ENCODE data around the gene ERLEC1. TPM values are rescaled to one million over a fixed set of nuclear protein-coding genes. Genes with fewer than 3 reads are reported as not detected.
"Not testable (repeated sequence)": the region's sequence is repeated elsewhere in the genome, so short reads cannot be mapped to it uniquely, and the experiment has no call there.

ERLEC1 gene
- total RNA-seq, 6 experiments from 2014 or later = 18.0 to 40.0 (median 22.1) TPM

DNA sequence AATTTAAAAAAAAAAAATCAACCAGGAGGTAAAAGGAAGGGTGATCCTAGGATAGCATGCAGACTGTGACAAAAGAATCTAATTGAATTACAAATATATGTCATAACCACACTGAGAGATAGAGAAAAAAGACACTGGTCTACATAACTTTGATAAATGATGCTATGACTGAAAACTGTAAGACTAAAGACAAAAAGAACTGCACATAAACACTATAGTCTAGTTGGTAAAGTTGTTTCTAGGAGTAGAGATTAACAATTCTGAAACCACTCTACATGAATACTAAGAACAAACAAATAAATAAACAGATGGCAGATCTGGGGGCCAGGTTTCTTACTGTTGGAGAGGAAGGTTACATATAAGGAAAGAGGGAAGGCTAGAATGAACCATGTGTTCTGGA is 33.8 kb upstream of the ERLEC1 start:
- H3K4me3 ChIP-seq = no peak overlapping the region
- no peaks in the 10 kb centered on the region for H3K36me3 ChIP-seq
- H3K4me1 ChIP-seq = no peaks in the 10 kb centered on the region
- intact Hi-C loops (cut with DNase I) = no loop called here
- no peak for DNase-seq
- no peaks in the 10 kb centered on the region for H3K27me3 ChIP-seq
- no peaks in the 10 kb centered on the region for H3K9me3 ChIP-seq
- ATAC-seq = no peak
- H3K27ac ChIP-seq = no peak overlapping the region
- no peak for TF ChIP-seq POLR2A (IDR thresholded peaks at IDR 0.05)
- TF ChIP-seq, protein P1, sequence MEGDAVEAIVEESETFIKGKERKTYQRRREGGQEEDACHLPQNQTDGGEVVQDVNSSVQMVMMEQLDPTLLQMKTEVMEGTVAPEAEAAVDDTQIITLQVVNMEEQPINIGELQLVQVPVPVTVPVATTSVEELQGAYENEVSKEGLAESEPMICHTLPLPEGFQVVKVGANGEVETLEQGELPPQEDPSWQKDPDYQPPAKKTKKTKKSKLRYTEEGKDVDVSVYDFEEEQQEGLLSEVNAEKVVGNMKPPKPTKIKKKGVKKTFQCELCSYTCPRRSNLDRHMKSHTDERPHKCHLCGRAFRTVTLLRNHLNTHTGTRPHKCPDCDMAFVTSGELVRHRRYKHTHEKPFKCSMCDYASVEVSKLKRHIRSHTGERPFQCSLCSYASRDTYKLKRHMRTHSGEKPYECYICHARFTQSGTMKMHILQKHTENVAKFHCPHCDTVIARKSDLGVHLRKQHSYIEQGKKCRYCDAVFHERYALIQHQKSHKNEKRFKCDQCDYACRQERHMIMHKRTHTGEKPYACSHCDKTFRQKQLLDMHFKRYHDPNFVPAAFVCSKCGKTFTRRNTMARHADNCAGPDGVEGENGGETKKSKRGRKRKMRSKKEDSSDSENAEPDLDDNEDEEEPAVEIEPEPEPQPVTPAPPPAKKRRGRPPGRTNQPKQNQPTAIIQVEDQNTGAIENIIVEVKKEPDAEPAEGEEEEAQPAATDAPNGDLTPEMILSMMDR (IDR thresholded peaks at IDR 0.05) = no peak

DNA sequence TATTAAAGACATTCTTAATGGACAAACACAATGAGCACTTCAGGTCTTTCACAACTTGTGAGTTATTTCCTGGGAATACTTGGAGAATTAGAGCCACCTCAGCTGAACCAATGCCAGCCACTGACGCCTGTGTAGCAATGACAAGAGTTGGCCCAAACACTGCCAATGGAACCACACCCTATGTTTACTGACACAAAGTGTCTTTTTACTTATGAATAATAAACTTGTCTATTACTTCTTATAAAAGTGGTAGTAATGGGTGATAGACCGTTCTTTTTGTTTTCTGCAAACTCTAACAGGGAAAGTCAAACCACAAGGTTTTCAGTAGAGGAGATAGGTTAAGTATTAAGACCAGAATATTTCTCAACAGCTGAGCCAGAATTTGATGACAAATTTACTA is 31.7 kb upstream of the ERLEC1 start:
- TF ChIP-seq, protein P1 (IDR thresholded peaks at IDR 0.05) = no peak
- no peak for TF ChIP-seq POLR2A (IDR thresholded peaks at IDR 0.05)
- WGBS (ENCODE audit: insufficient coverage, low coverage, low lambda C conversion rate, missing lambda C conversion rate) = 52% methylated on average over 2 of the region's 2 CpGs
- Histone ChIP-seq H3K36me3 (no peaks in the 10 kb centered on the region), H3K4me3 (no peak overlapping the region), H3K9me3 (no peaks in the 10 kb centered on the region), H3K27ac (no peak overlapping the region), H3K4me1 (no peaks in the 10 kb centered on the region), H3K27me3 (no peaks in the 10 kb centered on the region)
- ATAC-seq = peak in 2 of 4 donors; percentile 31 to 69
- peak in 1 of 3 donors; percentile 36 for DNase-seq
- intact Hi-C loops (cut with DNase I) = no loop called here

DNA sequence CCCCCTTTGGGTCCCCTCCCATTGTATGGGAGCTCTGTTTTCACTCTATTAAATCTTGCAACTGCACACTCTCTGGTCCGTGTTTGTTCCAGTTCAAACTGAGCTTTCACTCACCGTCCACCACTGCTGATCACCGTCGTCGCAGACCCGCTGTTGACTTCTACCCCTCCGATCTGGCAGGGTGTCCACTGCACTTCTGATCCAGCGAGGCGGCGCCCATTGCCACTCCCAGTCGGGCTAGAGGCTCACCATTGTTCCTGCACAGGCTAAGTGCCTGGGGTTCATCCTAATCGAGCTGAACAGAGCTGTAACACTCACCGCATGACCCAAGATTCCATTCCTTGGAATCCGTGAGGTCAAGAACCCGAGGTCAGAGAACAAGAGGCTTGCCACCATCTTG is 30.2 kb upstream of the ERLEC1 start:
- H3K4me1 ChIP-seq = no peaks in the 10 kb centered on the region
- H3K36me3 ChIP-seq = no peaks in the 10 kb centered on the region
- TF ChIP-seq POLR2A (IDR thresholded peaks at IDR 0.05) = no peak
- TF ChIP-seq, protein P1 (IDR thresholded peaks at IDR 0.05) = no peak
- intact Hi-C loops (cut with DNase I) = no loop called here
- no peaks in the 10 kb centered on the region for H3K9me3 ChIP-seq
- no peaks in the 10 kb centered on the region for H3K27me3 ChIP-seq
- ATAC-seq (no peak), DNase-seq (no peak)
- no peak overlapping the region for H3K4me3 ChIP-seq
- no peak overlapping the region for H3K27ac ChIP-seq
- WGBS (ENCODE audit: insufficient coverage, low coverage, low lambda C conversion rate, missing lambda C conversion rate) = 95% methylated on average over 15 of the region's 15 CpGs

DNA sequence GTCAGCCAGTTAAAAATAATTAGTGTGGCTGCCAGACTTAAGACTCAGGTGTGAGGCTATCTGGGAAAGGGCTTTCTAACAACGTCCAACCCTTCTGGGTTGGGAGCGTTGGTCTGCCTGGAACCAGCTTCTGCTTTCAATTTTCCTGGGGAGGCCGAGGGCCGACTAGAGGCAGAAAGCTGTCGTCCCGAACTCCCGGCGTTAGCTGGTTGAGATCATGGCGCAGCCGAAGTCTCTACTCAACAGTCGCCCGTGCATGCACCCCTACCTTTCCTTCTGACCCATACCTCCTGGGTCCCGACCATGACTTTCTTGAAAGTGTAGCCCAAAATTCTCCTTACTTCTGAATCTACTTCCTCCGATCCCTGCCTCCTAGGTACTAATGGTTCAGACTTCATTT is 29.6 kb upstream of the ERLEC1 start:
- H3K9me3 ChIP-seq; ATAC-seq; DNase-seq; H3K27me3 ChIP-seq; H3K4me3 ChIP-seq; intact Hi-C loops (cut with DNase I); H3K36me3 ChIP-seq; H3K27ac ChIP-seq; H3K4me1 ChIP-seq: not testable (repeated sequence)
- WGBS (ENCODE audit: insufficient coverage, low coverage, low lambda C conversion rate, missing lambda C conversion rate) = 95% methylated on average over 7 of the region's 14 CpGs

- intact Hi-C loops (cut with DNase I) = no loop called here
- no peak for DNase-seq
- no peak for ATAC-seq
- Histone ChIP-seq H3K27ac (no peak overlapping the region), H3K27me3 (no peaks in the 10 kb centered on the region), H3K4me3 (no peak overlapping the region), H3K4me1 (peaks cover 0 to 5% (median 2%) of the 10 kb centered on the region in 4 donors), H3K9me3 (no peaks in the 10 kb centered on the region), H3K36me3 (peaks cover 0 to 8% (median 0%) of the 10 kb centered on the region in 4 donors)
- WGBS (ENCODE audit: insufficient coverage, low coverage, low lambda C conversion rate, missing lambda C conversion rate) = 60% methylated on average over 1 of the region's 1 CpG
- TF ChIP-seq, protein P1 (IDR thresholded peaks at IDR 0.05) = no peak
- TF ChIP-seq POLR2A (IDR thresholded peaks at IDR 0.05) = no peak
Measured at GRCh38 chr2:53765767-53766166, 21.1 kb upstream of the ERLEC1 start.

Measured in right lobe of liver (tissue), 6 donors.